ENCODE measurements around the gene GTF2A2.

DNA sequence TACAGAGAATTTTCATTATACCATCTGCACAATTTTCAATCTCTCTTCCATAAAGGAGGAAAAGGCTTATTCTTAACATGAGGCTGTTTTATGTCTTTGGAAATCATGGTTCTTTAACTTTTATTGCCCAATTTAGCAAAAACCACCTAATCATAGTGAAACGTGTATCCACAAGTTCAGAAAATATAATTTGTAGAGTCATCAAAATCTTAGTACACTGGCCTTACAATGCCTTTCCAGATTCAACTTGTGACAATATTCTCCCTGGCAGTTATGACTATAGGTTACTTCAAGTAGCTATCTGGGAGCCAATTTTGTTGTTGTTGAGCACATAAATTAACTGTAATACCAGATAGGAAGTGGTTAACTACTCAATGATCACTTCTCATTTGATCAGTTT lies 20.9 kb upstream of the GTF2A2 start:
- TF ChIP-seq, protein P1, sequence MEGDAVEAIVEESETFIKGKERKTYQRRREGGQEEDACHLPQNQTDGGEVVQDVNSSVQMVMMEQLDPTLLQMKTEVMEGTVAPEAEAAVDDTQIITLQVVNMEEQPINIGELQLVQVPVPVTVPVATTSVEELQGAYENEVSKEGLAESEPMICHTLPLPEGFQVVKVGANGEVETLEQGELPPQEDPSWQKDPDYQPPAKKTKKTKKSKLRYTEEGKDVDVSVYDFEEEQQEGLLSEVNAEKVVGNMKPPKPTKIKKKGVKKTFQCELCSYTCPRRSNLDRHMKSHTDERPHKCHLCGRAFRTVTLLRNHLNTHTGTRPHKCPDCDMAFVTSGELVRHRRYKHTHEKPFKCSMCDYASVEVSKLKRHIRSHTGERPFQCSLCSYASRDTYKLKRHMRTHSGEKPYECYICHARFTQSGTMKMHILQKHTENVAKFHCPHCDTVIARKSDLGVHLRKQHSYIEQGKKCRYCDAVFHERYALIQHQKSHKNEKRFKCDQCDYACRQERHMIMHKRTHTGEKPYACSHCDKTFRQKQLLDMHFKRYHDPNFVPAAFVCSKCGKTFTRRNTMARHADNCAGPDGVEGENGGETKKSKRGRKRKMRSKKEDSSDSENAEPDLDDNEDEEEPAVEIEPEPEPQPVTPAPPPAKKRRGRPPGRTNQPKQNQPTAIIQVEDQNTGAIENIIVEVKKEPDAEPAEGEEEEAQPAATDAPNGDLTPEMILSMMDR (IDR thresholded peaks at IDR 0.05), result no peak
- TF ChIP-seq POLR2A (IDR thresholded peaks at IDR 0.05) (no peak), POLR2AphosphoS5 (IDR thresholded peaks at IDR 0.05) (no peak)

Measured in sigmoid colon (tissue), 4 donors.